HG02610 (cell line): ENCODE measurements around the gene HLCS.
"Not testable (repeated sequence)": the region's sequence is repeated elsewhere in the genome, so short reads cannot be mapped to it uniquely, and the experiment has no call there.

Experiments
- ATAC-seq: cut with Tn5 transposase; IDR thresholded peaks from one replicate; pipeline ENCODE4 v1.9.1; 2021; ENCODE audit warnings: mild to moderate bottlenecking, moderate library complexity; ENCODE audit not compliant: unreplicated experiment

Gene HLCS

DNA sequence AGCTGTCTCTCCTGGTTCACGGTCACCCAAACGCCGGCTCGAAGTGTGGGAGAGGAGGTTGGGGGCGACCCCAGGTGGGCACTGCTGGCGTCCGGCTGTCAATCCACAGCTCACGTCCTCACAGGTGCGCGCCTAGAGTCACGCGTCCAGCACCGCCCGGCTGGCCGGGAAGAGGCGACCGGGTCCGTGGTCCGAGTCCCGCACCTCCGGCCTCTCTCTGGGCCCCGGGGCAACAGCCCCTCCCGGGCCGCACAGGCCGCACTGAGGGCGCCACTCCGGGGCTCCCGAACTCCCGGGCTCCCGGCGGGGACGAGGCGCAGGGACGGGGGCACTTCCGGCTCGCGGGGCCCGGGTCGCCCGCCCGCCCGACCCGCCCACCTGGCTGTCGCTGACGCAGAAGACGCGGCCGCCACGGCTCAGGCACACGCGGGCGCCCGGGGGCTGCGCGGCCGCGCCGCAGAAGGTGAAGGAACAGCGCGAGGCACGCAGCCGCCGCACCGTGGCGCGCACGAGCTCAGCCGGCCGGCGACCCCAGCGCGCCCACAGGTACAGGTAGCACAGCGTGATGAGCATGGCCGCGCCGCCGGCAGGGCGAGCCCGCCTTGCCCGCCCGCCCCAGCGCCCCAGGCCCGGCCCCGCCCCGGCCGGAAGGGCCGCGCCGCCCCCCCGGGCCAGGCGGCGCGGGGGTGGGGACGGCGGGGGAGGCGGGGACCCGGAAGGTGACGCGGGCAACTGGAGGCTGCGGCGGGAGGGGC lies at the start of gene HLCS:
Gene HLCS, minus strand, starts transcription at position 604 of the 755 bp plus-strand sequence. Its CDS starts 31 bp downstream, at position 573.
- peak; percentile 79 for ATAC-seq

DNA sequence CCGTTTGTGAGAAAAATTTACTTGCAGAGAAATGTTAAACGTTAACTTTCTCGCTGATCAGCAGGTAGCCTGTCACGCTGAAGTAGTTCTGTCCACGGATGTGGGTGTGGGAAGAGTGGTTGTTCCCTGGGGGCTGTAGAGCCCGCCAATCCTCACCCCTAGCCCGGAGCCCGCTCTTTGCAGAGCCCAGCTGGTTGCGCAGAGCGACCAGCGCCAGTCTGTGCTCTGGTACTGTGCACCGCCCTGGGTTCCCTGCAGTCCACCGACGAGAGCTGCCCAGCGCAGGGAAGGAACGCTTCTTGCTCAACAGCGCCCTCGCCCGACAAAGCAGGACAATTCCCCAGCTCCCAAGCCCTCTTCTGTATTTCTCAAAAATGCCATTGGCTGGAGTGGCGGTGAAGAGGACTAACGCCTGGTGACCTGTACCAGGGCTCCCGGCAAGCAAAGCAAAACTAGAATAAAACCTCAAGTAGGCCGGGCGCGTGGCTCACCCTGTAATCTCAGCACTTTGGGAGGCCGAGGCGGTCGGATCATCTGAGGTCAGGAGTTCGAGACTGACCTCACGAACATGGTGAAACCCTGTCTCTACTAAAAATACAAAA lies 43.4 kb upstream of the HLCS start:
- ATAC-seq: no peak

DNA sequence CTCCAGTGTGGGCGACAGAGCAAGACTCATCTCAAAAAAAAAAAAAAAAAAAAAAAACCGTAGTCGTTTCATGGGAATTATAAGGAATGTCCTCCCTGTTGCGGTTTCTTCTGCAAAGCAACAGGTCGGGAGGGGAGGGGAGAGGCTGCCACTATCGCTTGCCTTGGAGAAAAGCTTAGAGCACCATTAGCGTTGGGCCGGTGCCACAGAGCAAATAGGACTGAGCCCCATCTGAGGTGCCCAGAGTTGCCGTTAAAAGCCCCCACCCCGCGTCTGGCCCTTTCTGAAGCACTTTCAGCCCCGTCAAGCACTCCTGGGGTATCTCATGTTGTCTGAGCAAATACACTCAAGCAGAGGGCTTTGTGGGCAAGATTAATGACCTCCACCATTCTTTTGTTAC lies 42.3 kb upstream of the HLCS start:
- ATAC-seq: no peak

DNA sequence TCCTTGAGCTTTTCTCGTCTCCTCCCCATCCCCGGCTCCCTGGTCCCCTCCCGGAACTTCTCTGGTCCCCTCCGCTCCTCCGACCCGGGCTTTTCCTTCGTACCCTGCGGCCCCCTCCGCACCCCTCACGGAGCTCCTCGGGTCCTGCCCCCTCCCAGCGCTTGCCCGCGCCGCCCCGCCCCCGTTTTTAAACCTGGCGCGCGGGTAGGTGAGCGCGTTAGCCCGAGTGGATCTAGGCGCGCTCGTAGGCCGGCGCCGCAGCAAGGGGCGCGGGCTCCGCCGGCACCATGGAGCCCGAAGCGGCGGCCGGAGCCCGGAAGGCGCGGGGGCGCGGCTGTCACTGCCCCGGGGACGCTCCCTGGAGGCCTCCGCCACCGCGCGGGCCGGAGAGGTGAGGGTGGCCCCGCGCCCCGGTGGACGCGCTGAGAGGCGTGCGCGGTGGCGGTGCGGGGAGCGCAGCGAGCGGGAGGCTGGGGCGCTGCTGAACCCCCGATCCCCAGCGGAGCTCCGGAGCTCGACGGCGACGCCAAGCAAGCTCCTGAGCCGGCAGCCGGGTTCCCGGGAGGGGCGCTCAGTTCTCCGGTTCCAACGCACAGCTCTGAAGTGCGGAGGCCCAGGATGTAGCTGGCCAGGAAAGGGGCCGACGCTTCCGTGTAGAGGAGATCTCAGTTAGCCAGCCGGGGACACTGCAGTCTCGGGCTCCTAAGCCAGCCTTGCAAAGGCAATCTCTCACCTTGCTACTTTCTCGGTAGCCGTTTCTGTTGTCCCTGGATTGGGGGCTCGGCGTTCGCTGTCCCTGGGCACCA lies 40.2 kb upstream of the HLCS start, which contains the start of gene RIPPLY3:
Gene RIPPLY3, plus strand, starts transcription at position 217 of the 806 bp plus-strand sequence. Its CDS starts 71 bp downstream, at position 288.
- no peak for ATAC-seq

DNA sequence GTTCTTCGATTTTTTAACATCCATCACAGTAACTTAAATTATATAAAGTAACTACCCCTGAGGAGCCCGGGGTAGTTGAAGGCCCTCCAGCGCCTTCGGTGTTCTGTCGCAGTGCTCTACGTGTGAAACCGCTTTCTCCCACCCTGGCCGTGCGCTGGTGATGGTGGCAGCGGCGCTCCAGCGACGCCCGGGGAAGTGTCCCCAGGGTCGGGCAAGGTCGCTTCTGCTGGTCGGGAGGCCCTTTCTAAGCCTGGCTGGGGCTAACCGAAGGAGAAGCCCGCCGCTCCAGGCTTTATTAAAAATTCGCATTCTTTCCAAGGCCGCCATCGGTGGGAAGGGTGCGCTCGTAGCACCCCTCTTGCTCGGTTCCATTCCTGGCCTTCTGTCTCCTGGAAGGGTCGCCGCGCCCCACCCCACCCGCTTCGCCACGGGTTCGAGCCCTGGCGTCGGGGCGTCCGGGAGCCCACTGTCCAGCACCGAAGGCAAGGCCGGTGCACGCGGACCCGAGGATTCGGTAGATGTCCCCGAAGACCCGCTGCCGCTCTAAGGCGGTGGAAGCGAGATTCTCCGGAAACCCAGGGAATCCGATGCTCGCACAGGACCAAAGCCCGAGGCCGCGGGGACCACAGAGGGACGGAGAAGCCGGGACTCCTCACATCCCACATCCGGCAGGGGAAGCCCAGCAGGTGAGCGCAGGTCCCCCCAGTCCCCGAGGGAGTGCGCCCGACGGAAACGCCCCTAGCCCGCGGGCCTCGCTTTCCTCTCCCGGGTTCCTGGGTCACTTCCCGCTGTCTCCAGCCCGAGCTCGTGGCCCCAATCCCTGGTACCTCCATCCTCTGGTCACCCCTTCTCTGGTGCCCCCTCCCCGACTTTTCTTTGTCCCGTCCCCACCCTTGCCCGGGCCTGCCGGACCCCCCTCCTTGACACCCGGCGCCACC lies 39.3 kb upstream of the HLCS start:
- ATAC-seq: no peak

DNA sequence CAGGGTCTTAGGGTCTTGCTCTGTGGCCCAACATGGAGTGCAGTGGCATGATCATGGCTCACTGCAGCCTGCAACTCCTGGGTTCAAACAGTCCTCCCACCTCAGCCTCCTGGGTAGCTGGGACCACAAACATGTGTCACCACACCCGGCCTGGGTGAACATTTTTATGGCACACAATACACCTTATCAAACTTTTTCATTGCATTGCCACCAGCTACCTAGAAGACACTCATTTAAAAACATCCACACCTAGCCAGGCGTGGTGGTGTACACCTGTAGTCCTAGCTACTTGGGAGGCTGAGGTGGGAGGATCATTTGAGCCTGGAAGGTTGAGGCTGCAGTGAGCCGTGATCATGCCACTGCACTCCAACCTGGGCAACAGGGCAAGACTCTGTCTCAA lies 37.4 kb upstream of the HLCS start:
- ATAC-seq: not testable (repeated sequence)

DNA sequence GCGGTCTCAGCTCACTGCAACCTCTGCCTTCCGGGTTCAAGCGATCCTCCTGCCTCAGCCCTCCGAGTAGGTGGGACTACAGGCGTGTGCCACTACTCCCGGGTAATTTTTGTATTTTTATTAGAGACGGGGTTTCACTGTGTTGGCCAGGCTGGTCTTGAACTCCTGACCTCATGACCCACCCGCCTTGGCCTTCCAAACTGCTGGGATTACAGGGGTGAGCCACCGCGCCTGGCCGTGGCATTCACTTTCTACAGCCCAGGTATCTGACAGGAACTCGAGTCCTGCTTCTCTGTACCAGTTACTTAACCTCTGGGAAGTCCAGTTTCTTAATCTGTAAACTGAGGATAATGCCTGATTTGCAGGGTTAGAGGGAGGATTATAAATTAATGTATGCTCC lies 36.4 kb upstream of the HLCS start:
- ATAC-seq: not testable (repeated sequence)

DNA sequence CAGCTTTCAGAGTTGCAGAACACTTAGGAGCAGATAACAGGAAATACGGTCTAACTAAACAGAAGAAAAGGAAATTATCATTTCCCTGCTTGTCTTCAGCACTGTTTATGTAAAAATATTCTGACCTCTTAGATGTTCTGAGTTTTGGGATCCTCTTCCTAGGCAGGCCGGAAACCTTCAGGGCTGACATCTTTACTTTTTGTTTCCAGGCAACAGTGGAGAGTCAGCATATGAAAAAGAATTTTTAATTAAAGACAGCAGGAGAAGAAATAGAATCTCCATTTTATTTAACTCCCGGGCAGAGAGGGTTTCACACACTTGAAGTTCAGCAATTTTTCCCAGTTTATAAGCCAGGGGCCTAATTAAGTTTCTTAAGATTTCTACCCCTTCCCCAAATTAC lies 35.0 kb upstream of the HLCS start:
- ATAC-seq: no peak

DNA sequence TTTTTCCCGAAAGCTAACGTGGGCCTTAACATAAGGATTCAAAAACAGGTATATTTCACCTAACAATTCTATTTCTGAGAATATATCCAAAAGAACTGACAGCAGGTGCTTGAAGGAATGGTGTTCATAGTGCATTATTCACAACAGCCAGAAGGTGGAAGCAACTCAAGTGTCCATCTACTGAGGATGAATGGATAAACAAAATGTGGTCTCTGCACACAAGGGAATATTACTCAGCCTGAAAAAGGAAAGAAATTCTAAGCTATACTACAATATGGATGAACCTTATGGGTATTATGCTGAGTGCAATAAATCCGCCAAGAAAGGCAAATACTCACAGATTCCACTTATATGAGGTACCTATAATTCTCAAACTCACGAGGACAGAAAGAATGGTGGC lies 33.9 kb upstream of the HLCS start:
- no peak for ATAC-seq

DNA sequence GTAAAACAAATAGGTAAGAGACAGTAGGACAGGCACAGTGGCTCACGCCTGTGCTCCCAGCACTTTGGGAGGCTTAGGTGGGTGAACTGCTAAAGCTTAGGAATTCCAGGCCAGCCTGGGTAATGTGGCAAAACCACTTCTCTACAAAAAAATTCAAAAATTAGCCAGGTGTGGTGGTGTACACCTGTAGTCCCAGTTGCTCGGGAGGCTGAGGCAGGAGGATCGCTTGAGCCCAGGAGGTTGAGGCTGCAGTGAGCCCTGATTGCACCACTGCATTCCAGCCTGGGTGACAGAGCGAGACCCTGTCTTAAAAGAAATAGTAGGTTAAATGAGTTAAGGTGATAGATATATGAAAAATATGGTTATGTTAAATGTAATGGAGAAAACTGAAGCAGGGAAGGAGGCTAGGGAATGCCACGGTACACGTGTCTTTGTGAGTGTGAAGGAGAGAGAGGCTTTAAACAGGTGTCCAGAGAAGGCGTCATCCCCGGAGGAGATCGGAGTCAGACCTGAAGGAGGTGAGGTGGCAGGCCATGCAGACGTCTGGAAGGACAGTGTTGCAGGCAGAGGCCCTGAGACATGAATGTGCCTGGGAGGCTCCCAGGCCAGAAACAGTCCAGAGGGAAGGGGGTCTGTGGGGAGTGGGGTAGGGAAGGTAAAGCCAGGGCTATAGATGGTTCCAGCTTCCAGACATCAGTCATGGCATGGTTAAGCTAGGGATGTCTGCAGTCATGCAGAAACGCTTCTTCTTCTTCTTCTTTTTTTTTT lies 32.8 kb upstream of the HLCS start:
- no peak for ATAC-seq

DNA sequence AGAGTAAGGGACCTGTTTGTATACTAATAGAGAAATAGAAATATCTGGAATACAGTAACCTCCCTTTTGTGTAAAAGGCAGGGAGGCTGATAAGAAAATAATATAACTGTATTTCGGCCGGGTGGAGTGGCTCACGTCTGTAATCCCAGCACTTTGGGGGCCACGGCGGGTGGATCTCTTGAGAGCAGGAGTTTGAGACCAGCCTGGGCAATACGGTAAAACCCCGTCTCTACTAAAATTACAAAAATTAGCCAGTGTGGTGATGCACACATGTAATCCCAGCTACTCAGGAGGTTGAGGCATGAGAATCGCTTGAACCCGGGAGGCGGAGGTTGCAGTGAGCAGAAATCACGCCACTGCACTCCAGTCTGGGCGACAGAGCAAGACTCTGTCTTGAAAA lies 28.8 kb upstream of the HLCS start:
- not testable (repeated sequence) for ATAC-seq

DNA sequence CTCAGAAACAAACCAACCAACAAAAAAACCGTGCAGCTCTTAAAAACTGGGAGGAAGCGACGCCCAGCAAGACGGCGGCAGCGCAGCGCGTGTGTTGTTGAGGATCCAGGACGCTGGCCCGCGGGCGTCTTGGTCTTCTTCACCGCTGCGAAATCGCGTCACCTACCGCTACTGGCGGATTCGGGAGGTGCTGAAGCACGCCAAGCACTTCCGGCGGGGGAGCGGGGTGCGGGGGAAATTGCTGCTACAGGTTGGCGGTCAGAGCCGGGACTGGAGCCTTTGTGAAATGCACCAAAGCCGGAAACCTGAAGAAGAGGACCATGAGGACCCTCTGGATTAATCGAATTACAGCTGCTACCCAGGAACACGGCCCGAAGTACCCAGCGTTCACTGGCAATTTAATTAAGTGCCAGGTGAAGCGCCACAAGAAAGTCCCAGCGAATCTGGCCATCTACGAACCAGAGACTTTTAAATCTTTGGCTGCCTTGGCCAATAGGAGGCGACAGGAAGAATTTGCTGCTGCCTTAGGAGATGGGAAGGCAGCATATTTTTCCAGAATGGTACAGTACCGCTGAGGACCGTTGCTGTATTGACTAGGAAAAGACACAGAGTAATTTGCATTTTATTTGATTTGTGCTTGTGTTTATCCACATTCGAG lies 28.2 kb upstream of the HLCS start:
- no peak for ATAC-seq

DNA sequence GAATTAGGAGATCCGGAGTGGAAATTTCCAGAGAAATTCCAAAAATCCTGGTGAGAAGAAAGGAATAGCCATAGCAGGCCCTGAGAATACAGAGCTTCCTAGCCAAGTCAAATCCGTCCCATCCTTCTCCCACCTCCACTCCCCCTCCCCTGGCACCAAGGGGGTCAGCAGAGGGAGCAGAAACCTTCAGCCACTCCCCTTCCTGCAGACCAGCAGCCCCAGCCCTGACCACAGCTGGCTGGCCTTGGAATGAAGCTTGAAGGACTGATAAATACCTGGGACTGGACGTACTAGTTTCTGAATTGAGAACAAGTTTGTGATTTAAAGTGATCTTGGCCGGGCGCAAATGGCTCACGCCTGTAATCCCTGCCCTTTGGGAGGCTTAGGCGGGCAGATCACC lies 26.2 kb upstream of the HLCS start:
- ATAC-seq: no peak

DNA sequence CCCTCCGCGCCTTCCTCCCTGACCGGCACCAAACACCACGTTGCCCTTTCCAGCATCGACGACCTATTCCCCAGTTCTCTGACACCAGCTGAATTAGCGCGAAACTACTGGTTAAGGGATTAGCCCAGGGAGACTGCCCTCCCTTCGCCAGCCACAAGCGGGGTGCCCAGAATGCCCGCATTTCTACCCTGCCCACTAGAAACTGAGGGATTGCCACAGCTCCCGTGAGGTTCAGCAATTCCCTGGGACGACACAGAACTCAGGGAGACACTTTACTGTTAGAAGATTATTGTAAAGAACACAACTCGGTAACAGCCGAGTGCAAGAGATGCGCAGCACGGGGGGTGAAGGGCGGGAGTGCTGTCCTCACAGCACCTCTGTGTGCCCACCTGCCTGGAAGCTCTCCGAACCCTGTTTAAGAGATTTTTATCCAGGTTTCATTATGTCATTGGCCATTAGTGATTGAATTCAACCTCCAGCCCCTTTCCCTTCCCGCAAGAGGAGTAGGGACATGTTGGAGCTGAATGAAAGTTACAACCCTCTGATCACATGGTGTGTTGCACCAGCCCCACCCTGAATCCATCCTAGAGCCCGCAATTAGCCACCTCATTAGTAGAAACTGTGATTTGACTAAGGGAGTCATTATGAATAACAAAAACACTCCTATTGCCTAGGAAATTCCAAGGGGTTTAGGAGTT lies 24.2 kb upstream of the HLCS start:
- ATAC-seq: no peak

DNA sequence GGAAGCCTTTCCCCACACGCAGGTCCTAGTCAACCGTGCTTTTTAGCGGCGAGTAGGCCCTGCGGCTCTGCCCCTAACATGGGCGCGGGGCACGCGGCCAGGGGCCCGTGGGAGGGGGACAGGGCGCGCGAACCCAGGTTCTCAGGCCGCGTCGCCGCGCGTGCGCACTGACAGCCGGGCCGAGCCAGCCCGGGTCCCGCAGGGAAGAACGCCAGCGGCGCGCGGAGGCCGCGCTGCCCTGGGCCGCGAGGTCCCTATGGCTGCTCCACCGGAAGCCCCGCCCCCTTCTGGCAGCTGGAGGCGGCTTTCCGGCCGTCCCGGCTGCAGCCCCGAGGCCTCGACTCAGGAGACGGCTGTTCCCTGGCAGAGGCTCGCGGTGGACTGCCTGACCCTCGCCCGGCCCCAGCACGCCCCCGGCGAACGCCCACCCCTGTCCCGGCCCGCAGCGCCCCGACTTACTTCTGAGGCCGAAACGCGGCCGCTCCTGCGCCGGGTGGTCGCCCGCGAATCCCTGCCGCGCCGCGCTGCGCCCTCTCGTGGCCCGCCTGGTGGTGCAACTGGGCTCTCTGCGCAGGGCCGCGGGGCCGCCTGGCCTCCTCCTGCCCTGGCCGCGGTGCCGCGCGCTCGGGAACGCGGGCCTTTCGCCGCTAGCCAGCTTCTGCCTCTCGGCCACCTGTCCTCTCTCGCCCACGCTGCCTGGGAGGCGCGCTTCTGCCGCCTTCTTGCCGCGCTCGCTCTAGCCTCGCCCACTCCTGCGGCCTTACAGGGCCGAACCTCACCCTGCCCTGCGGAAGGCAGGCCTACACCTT lies 23.4 kb upstream of the HLCS start:
- peak; percentile 89 for ATAC-seq

DNA sequence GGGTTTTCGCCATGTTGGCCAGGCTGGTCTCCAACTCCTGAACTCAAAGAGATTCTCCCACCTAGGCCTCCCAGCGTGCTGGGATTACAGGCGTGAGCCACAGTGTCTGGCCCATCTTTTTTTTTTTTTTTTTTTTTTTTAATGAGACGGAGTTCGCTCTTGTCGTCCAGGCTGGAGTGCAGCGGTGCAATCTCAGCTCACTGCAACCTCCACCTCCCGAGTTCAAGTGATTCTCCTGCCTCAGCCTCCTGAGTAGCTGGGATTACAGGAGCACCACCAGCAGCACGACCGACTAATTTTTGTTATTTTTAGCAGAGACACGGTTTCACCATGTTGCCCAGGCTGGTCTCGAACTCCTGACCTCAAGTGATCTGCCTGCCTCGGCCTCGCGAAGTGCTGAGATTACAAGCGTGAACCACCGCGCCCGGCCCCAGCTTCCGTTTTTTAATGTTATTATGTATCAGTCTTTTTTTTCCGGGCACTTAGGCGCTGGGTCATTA lies 22.8 kb upstream of the HLCS start:
- not testable (repeated sequence) for ATAC-seq

DNA sequence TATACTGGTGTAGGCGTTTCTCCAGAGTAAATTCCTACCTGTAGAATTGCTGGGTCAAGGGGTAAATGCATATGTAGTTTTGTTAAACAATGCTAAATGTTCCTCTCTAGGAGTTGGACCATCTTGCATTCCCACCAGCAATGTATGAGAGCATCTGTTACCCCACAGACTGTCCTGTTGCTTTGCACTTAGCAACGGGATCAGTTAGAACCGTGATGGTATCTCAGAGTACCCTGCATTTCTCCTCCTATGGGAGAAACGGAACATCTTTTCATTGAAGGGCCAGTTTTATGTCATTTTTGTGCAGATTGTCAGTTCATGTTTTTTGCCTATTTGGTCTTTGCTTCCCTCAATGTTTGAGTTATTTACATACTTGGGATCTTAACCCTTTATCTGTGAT lies 22.1 kb upstream of the HLCS start:
- no peak for ATAC-seq

DNA sequence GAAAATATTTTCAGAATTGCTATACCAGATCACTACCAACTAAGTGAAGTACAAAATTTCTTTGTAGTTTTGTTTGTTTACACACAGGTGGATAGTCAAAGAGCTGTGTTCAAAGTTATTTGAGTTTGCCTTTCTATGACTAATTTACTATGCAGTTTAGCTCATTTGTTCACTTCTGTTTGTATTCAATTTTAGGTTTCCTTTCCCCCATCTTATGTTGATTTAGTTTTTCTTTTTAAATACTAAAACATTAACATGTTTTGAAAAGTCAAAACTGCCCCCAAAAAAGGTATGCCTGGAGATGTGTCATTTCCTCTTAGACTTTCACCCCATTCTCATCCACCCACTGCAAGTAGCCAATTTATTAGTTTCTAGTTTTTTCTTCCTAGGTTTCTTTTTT lies 21.4 kb upstream of the HLCS start:
- ATAC-seq: no peak
